Activated naive CD4-positive, alpha-beta T cell treated with anti-CD3 and anti-CD28 coated beads for 36 hours (primary cell): ENCODE results near the gene FCRL5. TPM values are rescaled to one million over a fixed set of nuclear protein-coding genes. Genes with fewer than 3 reads are reported as not detected.

Experiments
- total RNA-seq, 2 experiments: library from RNA; stranded (reverse); gene quantifications; one replicate each; pipeline ENCODE4 v1.2.3, GENCODE V29; 2021

Gene FCRL5
- total RNA-seq, 2 experiments from 2014 or later: not detected

Other genes with a start within 250 kb of the FCRL5 start
- gene FCRL4, start 45.6 kb upstream of the FCRL5 start, total RNA-seq: not detected
- gene FCRL3, start 148.3 kb upstream of the FCRL5 start, total RNA-seq: under 1 TPM; 0.10 to 0.26 TPM
- not detected for gene FCRL2, start 224.6 kb upstream of the FCRL5 start, total RNA-seq